Measurements from ENCODE around the gene UGT1A8. TPM values are rescaled to one million over a fixed set of nuclear protein-coding genes. Genes with fewer than 3 reads are reported as not detected.

The UGT1A8 gene
- polyA plus RNA-seq, 2 of the 4 experiments (the other 2 are of a cell fraction): 0.22 TPM; not detected in 1

DNA sequence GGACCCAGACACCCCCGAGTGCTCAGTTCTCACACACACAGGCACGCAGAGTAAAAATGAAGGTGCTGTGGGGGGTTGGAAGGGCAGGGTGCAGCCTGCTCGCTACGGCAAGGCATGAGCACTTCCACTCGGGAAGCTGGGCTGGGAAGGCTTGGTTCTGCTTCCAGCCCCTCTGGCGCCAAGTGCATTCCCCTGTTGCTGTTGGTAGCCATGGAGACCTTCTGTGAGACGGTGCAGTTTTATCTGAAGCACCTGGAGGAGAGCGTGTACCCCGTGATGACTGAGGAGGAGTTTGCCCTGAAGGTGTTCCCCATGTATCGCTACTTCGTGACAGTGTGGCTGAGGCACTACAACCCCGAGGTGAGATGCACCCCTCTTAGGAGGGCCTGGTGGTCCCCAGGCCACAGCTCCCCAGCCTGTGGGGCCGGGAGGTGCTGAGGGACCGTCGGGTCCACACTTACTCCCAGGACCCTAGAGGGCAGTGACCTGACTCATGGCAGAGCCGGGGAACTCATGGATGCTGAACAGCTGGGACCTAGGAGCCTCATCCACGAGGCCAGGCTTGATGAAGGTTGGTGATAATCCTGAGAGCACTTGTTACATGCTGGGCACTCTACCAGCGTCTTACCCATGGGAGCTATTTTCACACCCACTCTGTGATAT lies 176.2 kb downstream of the UGT1A8 start:
- Histone ChIP-seq H3K4me1 (no peaks in the 10 kb centered on the region), H3K9me3 (no peaks in the 10 kb centered on the region), H3K27ac (peak overlapping the region in 1 of 2 experiments; percentile 13; a peak in 2 of 6 replicates), H3K4me3 (no peak overlapping the region), H3K4me2 (no peak overlapping the region)
- TF ChIP-seq RCOR1 (IDR thresholded peaks at IDR 0.05; ENCODE audit: low read depth, low read length) (no peak), HOXA7 (CRISPR knock-in tag; IDR thresholded peaks at IDR 0.05) (no peak), CBX2 (IDR thresholded peaks at IDR 0.05; ENCODE audit: borderline replicate concordance, low read depth) (no peak), SREBF2 (IDR thresholded peaks at IDR 0.05) (no peak), EP300 (IDR thresholded peaks at IDR 0.05) (no peak), KDM5A (IDR thresholded peaks at IDR 0.05) (no peak), FOSL2 (IDR thresholded peaks at IDR 0.05) (no peak), FOSL2 (CRISPR knock-in tag; IDR thresholded peaks at IDR 0.05) (no peak), RARB (CRISPR knock-in tag; IDR thresholded peaks at IDR 0.05) (no peak), FOXS1 (CRISPR knock-in tag; IDR thresholded peaks at IDR 0.05) (no peak), SMC3 (IDR thresholded peaks at IDR 0.05) (no peak), EHF (CRISPR knock-in tag; IDR thresholded peaks at IDR 0.05) (no peak)
- TF ChIP-seq, protein P1, sequence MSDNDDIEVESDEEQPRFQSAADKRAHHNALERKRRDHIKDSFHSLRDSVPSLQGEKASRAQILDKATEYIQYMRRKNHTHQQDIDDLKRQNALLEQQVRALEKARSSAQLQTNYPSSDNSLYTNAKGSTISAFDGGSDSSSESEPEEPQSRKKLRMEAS (IDR thresholded peaks at IDR 0.05): no peak
- TF ChIP-seq, protein P2, sequence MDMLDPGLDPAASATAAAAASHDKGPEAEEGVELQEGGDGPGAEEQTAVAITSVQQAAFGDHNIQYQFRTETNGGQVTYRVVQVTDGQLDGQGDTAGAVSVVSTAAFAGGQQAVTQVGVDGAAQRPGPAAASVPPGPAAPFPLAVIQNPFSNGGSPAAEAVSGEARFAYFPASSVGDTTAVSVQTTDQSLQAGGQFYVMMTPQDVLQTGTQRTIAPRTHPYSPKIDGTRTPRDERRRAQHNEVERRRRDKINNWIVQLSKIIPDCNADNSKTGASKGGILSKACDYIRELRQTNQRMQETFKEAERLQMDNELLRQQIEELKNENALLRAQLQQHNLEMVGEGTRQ (IDR thresholded peaks at IDR 0.05): no peak
- TF ChIP-seq, protein P3, sequence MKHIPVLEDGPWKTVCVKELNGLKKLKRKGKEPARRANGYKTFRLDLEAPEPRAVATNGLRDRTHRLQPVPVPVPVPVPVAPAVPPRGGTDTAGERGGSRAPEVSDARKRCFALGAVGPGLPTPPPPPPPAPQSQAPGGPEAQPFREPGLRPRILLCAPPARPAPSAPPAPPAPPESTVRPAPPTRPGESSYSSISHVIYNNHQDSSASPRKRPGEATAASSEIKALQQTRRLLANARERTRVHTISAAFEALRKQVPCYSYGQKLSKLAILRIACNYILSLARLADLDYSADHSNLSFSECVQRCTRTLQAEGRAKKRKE (CRISPR knock-in tag; IDR thresholded peaks at IDR 0.05; ENCODE audit: low read depth): no peak
- TF ChIP-seq, protein P4, sequence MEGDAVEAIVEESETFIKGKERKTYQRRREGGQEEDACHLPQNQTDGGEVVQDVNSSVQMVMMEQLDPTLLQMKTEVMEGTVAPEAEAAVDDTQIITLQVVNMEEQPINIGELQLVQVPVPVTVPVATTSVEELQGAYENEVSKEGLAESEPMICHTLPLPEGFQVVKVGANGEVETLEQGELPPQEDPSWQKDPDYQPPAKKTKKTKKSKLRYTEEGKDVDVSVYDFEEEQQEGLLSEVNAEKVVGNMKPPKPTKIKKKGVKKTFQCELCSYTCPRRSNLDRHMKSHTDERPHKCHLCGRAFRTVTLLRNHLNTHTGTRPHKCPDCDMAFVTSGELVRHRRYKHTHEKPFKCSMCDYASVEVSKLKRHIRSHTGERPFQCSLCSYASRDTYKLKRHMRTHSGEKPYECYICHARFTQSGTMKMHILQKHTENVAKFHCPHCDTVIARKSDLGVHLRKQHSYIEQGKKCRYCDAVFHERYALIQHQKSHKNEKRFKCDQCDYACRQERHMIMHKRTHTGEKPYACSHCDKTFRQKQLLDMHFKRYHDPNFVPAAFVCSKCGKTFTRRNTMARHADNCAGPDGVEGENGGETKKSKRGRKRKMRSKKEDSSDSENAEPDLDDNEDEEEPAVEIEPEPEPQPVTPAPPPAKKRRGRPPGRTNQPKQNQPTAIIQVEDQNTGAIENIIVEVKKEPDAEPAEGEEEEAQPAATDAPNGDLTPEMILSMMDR (IDR thresholded peaks at IDR 0.05): no peak
- CTCF ChIA-PET: interaction anchor here (0.5 to 1.6 kb wide), 3 partner anchors 23 to 44 kb away, joined by 3 read pairs; no protein-coding TSS in a partner anchor
- no peak for DNase-seq (ENCODE audit: low read depth in 1 of 2, low spot score in 1 of 2)
- POLR2A ChIA-PET: no interaction called here
- WGBS (ENCODE audit: missing lambda C conversion rate): 83% methylated on average over 13 of the region's 18 CpGs
- ATAC-seq: no peak
- FAIRE-seq: no peak

DNA sequence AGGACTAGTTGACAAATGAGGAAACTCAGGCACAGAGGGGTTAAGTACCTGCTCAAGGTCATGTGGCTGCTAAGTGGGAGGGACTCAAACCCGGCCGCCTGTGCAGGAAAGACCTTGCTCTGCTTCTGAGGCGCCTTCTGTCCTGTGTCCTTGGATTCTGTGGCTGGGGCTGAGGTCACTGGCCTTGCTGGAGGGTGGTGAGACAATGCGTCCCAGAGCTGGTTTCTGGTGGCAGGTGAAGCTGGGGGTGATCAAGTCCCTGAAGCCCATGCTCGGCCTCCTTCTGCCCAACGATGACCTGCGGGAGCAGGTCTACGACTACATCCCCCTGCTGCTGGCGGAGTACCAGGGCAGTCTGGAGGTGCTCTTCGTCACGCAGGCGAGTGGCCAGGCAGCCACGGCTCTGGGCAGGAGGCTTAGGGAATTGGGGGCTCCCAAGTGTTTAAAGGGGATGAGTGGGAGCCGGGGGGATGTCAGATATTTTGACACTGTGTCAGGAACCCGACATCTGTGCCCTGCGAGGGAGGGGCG lies 176.8 kb downstream of the UGT1A8 start:
- Histone ChIP-seq H3K4me2 (no peak overlapping the region), H3K9me3 (no peaks in the 10 kb centered on the region), H3K4me1 (no peaks in the 10 kb centered on the region), H3K4me3 (no peak overlapping the region), H3K27ac (peak overlapping the region in 1 of 2 experiments; percentile 22; a peak in 1 of 6 replicates)
- FAIRE-seq (no peak), ATAC-seq (no peak), DNase-seq (ENCODE audit: low read depth in 1 of 2, low spot score in 1 of 2) (no peak)
- 80% methylated on average over 8 of the region's 17 CpGs for WGBS (ENCODE audit: missing lambda C conversion rate)
- POLR2A ChIA-PET: no interaction called here
- TF ChIP-seq ZFP36 (IDR thresholded peaks at IDR 0.05; ENCODE audit: borderline replicate concordance, partially characterized antibody) (no peak), HOXA7 (CRISPR knock-in tag; IDR thresholded peaks at IDR 0.05) (no peak), CBX2 (IDR thresholded peaks at IDR 0.05; ENCODE audit: borderline replicate concordance, low read depth) (no peak), CHD4 (IDR thresholded peaks at IDR 0.05; ENCODE audit: borderline replicate concordance) (no peak), MAFK (IDR thresholded peaks at IDR 0.05; ENCODE audit: partially characterized antibody) (no peak), JUN (IDR thresholded peaks at IDR 0.05) (no peak), ZNF302 (CRISPR knock-in tag; IDR thresholded peaks at IDR 0.05) (no peak)
- TF ChIP-seq, protein P5, sequence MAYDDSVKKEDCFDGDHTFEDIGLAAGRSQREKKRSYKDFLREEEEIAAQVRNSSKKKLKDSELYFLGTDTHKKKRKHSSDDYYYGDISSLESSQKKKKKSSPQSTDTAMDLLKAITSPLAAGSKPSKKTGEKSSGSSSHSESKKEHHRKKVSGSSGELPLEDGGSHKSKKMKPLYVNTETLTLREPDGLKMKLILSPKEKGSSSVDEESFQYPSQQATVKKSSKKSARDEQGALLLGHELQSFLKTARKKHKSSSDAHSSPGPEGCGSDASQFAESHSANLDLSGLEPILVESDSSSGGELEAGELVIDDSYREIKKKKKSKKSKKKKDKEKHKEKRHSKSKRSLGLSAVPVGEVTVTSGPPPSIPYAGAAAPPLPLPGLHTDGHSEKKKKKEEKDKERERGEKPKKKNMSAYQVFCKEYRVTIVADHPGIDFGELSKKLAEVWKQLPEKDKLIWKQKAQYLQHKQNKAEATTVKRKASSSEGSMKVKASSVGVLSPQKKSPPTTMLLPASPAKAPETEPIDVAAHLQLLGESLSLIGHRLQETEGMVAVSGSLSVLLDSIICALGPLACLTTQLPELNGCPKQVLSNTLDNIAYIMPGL (CRISPR knock-in tag; IDR thresholded peaks at IDR 0.05; ENCODE audit: borderline replicate concordance): no peak
- TF ChIP-seq, protein P6, sequence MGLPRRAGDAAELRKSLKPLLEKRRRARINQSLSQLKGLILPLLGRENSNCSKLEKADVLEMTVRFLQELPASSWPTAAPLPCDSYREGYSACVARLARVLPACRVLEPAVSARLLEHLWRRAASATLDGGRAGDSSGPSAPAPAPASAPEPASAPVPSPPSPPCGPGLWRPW (IDR thresholded peaks at IDR 0.05): no peak
- CTCF ChIA-PET: interaction anchor here (0.5 to 1.6 kb wide), 4 partner anchors 22 to 56 kb away, joined by 3 read pairs; no protein-coding TSS in a partner anchor

Data from A549 (cell line).